NB4 (cell line): Measurements from ENCODE around the gene TRABD2B.

ENCODE experiments used
- DNase-seq: peaks from one replicate; pipeline ENCODE4 v3.0.0; 2010; ENCODE audit warnings: low read depth
- H3K4me3 ChIP-seq: one replicate; pipeline ENCODE4 v1.5.1; 2011; ENCODE audit warnings: mild to moderate bottlenecking, low read depth, low read length, moderate library complexity
- CTCF ChIP-seq: IDR thresholded peaks from one replicate; pipeline ENCODE4 v1.5.1; 2012; ENCODE audit warnings: low read depth, low read length
- MAX ChIP-seq: IDR thresholded peaks from 2 replicates; pipeline ENCODE4 v1.6.1; 2011; ENCODE audit warnings: low read depth, low read length
- MYC ChIP-seq: IDR thresholded peaks from 2 replicates; pipeline ENCODE4 v1.6.1; 2011; ENCODE audit warnings: low read depth, low read length
- POLR2A ChIP-seq: IDR thresholded peaks from 2 replicates; pipeline ENCODE4 v1.6.1; 2011; ENCODE audit warnings: mild to moderate bottlenecking; ENCODE audit not compliant: insufficient read length; ENCODE audit errors: extremely low read depth

TRABD2B gene

GRCh38 chr1:47776667-47777131, 220.5 kb downstream of the TRABD2B start:
- DNase-seq, result no peak
- no peak overlapping the region for H3K4me3 ChIP-seq
- TF ChIP-seq POLR2A (no peak), CTCF (no peak), MAX (no peak), MYC (no peak)

- DNase-seq, result no peak
- TF ChIP-seq MYC (no peak), POLR2A (no peak), MAX (no peak), CTCF (no peak)
Measured at GRCh38 chr1:47774986-47775834, 222.0 kb downstream of the TRABD2B start.

GRCh38 chr1:47772960-47773682, 224.1 kb downstream of the TRABD2B start:
- no peak overlapping the region for H3K4me3 ChIP-seq
- no peak for TF ChIP-seq POLR2A
- no peak for TF ChIP-seq MAX

More at GRCh38 chr1:47774986-47775834, 222.0 kb downstream of the TRABD2B start:
- H3K4me3 ChIP-seq, result no peak overlapping the region

GRCh38 chr1:47772281-47772680, 224.9 kb downstream of the TRABD2B start:
- no peak overlapping the region for H3K4me3 ChIP-seq
- no peak for DNase-seq
- TF ChIP-seq MYC (no peak), MAX (no peak), POLR2A (no peak), CTCF (no peak)

More at GRCh38 chr1:47772960-47773682, 224.1 kb downstream of the TRABD2B start:
- DNase-seq, result no peak

- no peak for TF ChIP-seq CTCF
- no peak for TF ChIP-seq MYC
- TF ChIP-seq POLR2A, result no peak
- TF ChIP-seq MAX, result no peak
- no peak overlapping the region for H3K4me3 ChIP-seq
- DNase-seq, result no peak
Measured at GRCh38 chr1:47771751-47772150, 225.4 kb downstream of the TRABD2B start.

- H3K4me3 ChIP-seq, result no peak overlapping the region
- no peak for TF ChIP-seq CTCF
- TF ChIP-seq POLR2A, result no peak
- no peak for TF ChIP-seq MAX
- no peak for TF ChIP-seq MYC
- DNase-seq, result no peak
Measured at GRCh38 chr1:47769983-47770382, 227.2 kb downstream of the TRABD2B start.
